HUDEP-2 (cell line): ENCODE measurements around the gene TMEM187.

ENCODE experiments used
- DNase-seq, 76 experiments: peaks; one replicate each; lab custom pipeline; 2025; ENCODE audit not compliant: unreplicated experiment in 76 of 76; lab: John Stamatoyannopoulos, UW

TMEM187 gene

DNA sequence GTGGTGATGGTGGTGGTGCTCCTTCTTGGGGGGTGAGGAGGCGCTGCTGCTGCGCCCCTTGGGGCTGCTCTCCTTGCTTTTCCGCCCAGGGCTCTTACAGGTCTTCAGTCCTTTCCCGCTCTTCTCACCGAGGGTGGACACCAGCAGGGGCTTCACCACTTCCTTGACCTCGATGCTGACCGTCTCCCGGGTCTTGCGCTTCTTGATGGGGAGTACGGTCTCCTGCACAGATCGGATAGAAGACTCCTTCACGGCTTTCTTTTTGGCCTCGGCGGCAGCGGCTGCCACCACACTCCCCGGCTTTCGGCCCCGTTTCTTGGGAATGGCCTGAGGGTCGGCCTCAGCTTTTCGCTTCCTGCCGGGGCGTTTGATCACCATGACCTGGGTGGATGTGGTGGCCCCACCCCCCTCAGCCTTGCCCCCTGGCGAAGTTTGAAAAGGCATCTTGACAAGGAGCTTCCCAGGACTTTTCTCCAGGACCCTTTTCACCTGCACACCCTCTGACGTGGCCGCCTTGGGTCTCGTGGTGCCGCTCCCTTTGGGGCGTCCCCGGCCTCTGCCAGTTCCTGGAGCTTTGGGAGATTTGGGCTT lies 58.3 kb downstream of the TMEM187 start:
- no peak for DNase-seq

DNA sequence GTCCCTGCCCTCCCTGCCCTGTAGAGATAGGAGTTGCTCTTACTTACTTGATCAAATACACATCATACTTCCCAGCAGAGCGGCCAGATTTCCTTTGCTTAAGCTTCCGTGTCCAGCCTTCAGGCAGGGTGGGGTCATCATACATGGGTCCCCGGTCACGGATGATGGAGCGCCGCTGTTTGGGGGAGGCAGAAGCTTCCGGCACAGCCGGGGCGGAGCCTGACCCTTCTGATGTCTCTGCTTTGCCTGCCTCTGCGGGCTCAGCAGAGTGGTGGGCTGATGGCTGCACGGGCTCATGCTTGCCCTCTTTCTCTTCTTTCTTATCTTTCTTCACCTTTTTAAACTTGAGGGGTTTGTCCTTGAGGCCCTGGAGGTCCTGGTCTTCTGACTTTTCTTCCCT lies 59.6 kb downstream of the TMEM187 start:
- no peak for DNase-seq

DNA sequence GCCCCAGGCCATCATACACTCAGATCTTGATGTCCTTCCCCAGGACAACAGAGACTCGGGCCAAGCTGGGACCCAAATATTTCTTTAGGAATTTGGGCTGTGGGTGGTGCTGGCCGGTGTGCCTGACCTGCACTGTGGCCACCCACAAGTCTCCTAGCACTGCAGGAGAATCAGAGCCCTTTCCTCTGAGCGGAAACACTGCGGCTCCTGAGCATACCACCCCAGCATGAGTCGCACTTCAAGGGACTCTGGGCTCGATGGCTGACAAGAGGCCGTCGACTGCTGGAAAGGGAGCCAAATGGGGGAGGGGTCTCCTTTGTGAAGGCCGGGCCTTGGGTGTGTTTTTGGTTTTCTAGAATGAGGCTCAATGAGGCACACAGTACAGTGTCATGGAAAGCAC lies 60.1 kb downstream of the TMEM187 start:
- no peak for DNase-seq
